Mesendoderm (in vitro differentiated cells): ENCODE measurements around the gene GRPEL2.

Source experiments
- DNase-seq: peaks from one replicate; pipeline ENCODE4 v3.0.0; 2013
- H2AK5ac ChIP-seq: 2 replicates; pipeline ENCODE4 v1.6.1; 2013; ENCODE audit warnings: low read length, inconsistent platforms
- H2BK120ac ChIP-seq: 2 replicates; pipeline ENCODE4 v1.6.1; 2013; ENCODE audit warnings: low read depth, mild to moderate bottlenecking, low read length, moderate library complexity, mixed read lengths
- H2BK15ac ChIP-seq: replicated peaks from 2 replicates; pipeline ENCODE4 v1.6.1; 2013; ENCODE audit warnings: low read depth, mild to moderate bottlenecking, moderate library complexity
- H2BK5ac ChIP-seq: 2 replicates; pipeline ENCODE4 v1.6.1; 2013; ENCODE audit warnings: low read length, inconsistent platforms
- H3K18ac ChIP-seq: 2 replicates; pipeline ENCODE4 v1.6.1; 2013; ENCODE audit warnings: mild to moderate bottlenecking, low read length, mixed read lengths
- H3K23ac ChIP-seq: one replicate; pipeline ENCODE4 v1.6.1; 2013; ENCODE audit warnings: low read length
- H3K27ac ChIP-seq: 2 replicates; pipeline ENCODE4 v1.5.1; 2013; ENCODE audit warnings: low read depth, mild to moderate bottlenecking, inconsistent platforms, low read length, moderate library complexity
- H3K27me3 ChIP-seq: 2 replicates; pipeline ENCODE4 v1.6.1; 2013; ENCODE audit warnings: low read length, control low read depth, mild to moderate bottlenecking, inconsistent platforms; ENCODE audit not compliant: insufficient read depth, poor library complexity
- H3K36me3 ChIP-seq: 2 replicates; pipeline ENCODE4 v1.6.1; 2013; ENCODE audit warnings: low read length, inconsistent platforms; ENCODE audit not compliant: control insufficient read depth, insufficient read depth
- H3K4ac ChIP-seq: one replicate; pipeline ENCODE4 v1.6.1; 2013; ENCODE audit warnings: low read depth, mild to moderate bottlenecking, low read length, moderate library complexity
- H3K4me1 ChIP-seq: 2 replicates; pipeline ENCODE4 v1.6.1; 2013; ENCODE audit warnings: low read depth, low read length, inconsistent platforms; ENCODE audit not compliant: control insufficient read depth
- H3K4me2 ChIP-seq: 2 replicates; pipeline ENCODE4 v1.6.1; 2013; ENCODE audit warnings: low read length
- H3K4me3 ChIP-seq: 2 replicates; pipeline ENCODE4 v1.5.1; 2013; ENCODE audit warnings: mild to moderate bottlenecking, low read length
- H3K56ac ChIP-seq: one replicate; pipeline ENCODE4 v1.6.1; 2013; ENCODE audit warnings: low read length
- H3K79me1 ChIP-seq: 2 replicates; pipeline ENCODE4 v1.6.1; 2013; ENCODE audit warnings: low read length, inconsistent platforms
- H3K79me2 ChIP-seq: 2 replicates; pipeline ENCODE4 v1.6.1; 2013; ENCODE audit warnings: mild to moderate bottlenecking, low read length; ENCODE audit not compliant: control insufficient read depth, insufficient read depth
- H3K9ac ChIP-seq: 2 replicates; pipeline ENCODE4 v1.6.1; 2013; ENCODE audit warnings: low read length, inconsistent platforms
- H4K5ac ChIP-seq: one replicate; pipeline ENCODE4 v1.6.1; 2013; ENCODE audit warnings: low read length
- H4K8ac ChIP-seq: one replicate; pipeline ENCODE4 v1.6.1; 2013; ENCODE audit warnings: low read depth, mild to moderate bottlenecking, control low read depth, low read length, moderate library complexity
- WGBS: extraction: QIAGEN DNeasy Blood & Tissue Kit; methylation state at CpG from one replicate; pipeline ENCODE4 v1.1.7; 2013; ENCODE audit warnings: low lambda C conversion rate, missing lambda C conversion rate; ENCODE audit not compliant: insufficient coverage; ENCODE audit errors: extremely low coverage; 5-methylcytosine and 5-hydroxymethylcytosine counted together

GRPEL2 gene

GRCh38 chr5:149358868-149359495 is 13.7 kb downstream of the GRPEL2 start:
- Histone ChIP-seq H4K5ac (no peak overlapping the region), H3K79me2 (no peaks in the 10 kb centered on the region), H4K8ac (no peak overlapping the region), H3K27ac (no peak overlapping the region), H2BK120ac (no peak overlapping the region), H3K56ac (no peak overlapping the region), H3K9ac (no peak overlapping the region), H3K4me2 (no peak overlapping the region), H2AK5ac (no peak overlapping the region), H3K4me3 (no peak overlapping the region), H3K79me1 (no peaks in the 10 kb centered on the region), H2BK5ac (no peak overlapping the region), H3K27me3 (no peaks in the 10 kb centered on the region), H3K18ac (no peak overlapping the region), H3K36me3 (no peaks in the 10 kb centered on the region), H3K23ac (no peak overlapping the region), H2BK15ac (no peak overlapping the region), H3K4me1 (no peaks in the 10 kb centered on the region), H3K4ac (no peak overlapping the region)
- no peak for DNase-seq
- WGBS, result no CpG with 5 or more reads among the region's 8 CpGs

DNA sequence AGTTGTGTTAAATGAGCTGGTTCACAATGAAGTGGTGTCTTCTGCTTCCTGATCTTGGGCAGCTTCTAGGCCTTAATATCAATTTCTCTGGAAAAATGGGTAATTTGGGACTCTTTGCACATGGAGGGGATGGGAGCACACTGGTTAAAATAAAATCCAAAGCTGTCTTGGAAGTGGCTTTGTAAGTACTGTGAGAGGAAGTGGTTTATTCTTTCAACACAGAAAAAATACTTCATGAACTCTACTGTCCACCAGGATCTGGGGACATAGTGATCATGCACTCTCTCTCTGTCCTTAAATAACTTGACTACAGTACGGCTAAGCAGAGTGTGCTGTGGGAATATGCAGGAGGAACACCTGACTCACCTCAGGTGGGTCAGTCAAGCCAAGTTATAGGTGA is 15.0 kb downstream of the GRPEL2 start:
- H3K4me2 ChIP-seq, result no peak overlapping the region
- H4K8ac ChIP-seq, result no peak overlapping the region
- no peaks in the 10 kb centered on the region for H3K27me3 ChIP-seq
- H3K27ac ChIP-seq, result no peak overlapping the region
- no peaks in the 10 kb centered on the region for H3K36me3 ChIP-seq
- H3K18ac ChIP-seq, result no peak overlapping the region
- no peak overlapping the region for H2BK15ac ChIP-seq
- H3K79me2 ChIP-seq, result no peaks in the 10 kb centered on the region
- H3K79me1 ChIP-seq, result no peaks in the 10 kb centered on the region
- no peak overlapping the region for H2BK5ac ChIP-seq
- H3K9ac ChIP-seq, result no peak overlapping the region
- DNase-seq, result no peak
- no CpG with 5 or more reads among the region's 1 CpG for WGBS
- no peak overlapping the region for H3K23ac ChIP-seq
- no peaks in the 10 kb centered on the region for H3K4me1 ChIP-seq
- no peak overlapping the region for H3K4ac ChIP-seq
- H2BK120ac ChIP-seq, result no peak overlapping the region
- H3K4me3 ChIP-seq, result no peak overlapping the region
- H2AK5ac ChIP-seq, result no peak overlapping the region
- H4K5ac ChIP-seq, result no peak overlapping the region
- H3K56ac ChIP-seq, result no peak overlapping the region

GRCh38 chr5:149362541-149362940 is 17.2 kb downstream of the GRPEL2 start:
- no peak overlapping the region for H2AK5ac ChIP-seq
- H3K18ac ChIP-seq, result no peak overlapping the region
- no peaks in the 10 kb centered on the region for H3K27me3 ChIP-seq
- H3K4me1 ChIP-seq, result no peaks in the 10 kb centered on the region
- no peak overlapping the region for H2BK5ac ChIP-seq
- no peak overlapping the region for H2BK120ac ChIP-seq
- no peak overlapping the region for H3K9ac ChIP-seq
- no peak overlapping the region for H4K5ac ChIP-seq
- no peak overlapping the region for H2BK15ac ChIP-seq
- H3K4me2 ChIP-seq, result no peak overlapping the region
- no peak overlapping the region for H3K56ac ChIP-seq
- no peak overlapping the region for H3K4ac ChIP-seq
- no peak overlapping the region for H3K27ac ChIP-seq
- no peaks in the 10 kb centered on the region for H3K79me2 ChIP-seq
- no peaks in the 10 kb centered on the region for H3K79me1 ChIP-seq
- no peak overlapping the region for H3K23ac ChIP-seq
- no peak overlapping the region for H3K4me3 ChIP-seq
- no peak overlapping the region for H4K8ac ChIP-seq
- no peaks in the 10 kb centered on the region for H3K36me3 ChIP-seq
- no CpG with 5 or more reads among the region's 12 CpGs for WGBS
- no peak for DNase-seq

DNA sequence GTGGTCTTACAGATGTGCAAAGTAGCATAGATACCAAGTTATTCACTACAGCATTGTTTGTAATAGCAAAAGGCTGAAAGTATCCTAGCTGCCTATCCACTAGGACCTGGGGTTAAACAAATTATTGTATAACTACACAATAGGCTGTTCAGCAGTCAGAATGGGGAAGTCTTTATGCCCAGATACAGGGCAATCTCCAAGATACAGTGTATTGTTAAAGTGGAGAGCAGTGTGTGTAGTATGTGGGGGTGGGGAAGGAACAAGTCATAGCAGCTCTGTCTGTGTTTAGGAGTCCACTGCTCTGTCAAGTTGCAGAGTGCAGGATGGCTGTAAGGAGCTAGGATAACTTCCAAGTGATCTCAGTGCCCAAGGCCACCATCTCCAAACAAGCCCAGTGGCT is 18.1 kb downstream of the GRPEL2 start:
- Histone ChIP-seq H2BK120ac (no peak overlapping the region), H2AK5ac (no peak overlapping the region), H2BK5ac (no peak overlapping the region), H3K27me3 (no peaks in the 10 kb centered on the region), H3K27ac (no peak overlapping the region), H3K4me2 (no peak overlapping the region), H3K79me2 (no peaks in the 10 kb centered on the region), H4K5ac (no peak overlapping the region), H3K23ac (no peak overlapping the region), H3K36me3 (no peaks in the 10 kb centered on the region), H4K8ac (no peak overlapping the region), H3K4ac (no peak overlapping the region), H3K4me1 (no peaks in the 10 kb centered on the region), H3K56ac (no peak overlapping the region), H3K18ac (no peak overlapping the region), H3K4me3 (no peak overlapping the region), H3K79me1 (no peaks in the 10 kb centered on the region), H2BK15ac (no peak overlapping the region), H3K9ac (no peak overlapping the region)
- no peak for DNase-seq

DNA sequence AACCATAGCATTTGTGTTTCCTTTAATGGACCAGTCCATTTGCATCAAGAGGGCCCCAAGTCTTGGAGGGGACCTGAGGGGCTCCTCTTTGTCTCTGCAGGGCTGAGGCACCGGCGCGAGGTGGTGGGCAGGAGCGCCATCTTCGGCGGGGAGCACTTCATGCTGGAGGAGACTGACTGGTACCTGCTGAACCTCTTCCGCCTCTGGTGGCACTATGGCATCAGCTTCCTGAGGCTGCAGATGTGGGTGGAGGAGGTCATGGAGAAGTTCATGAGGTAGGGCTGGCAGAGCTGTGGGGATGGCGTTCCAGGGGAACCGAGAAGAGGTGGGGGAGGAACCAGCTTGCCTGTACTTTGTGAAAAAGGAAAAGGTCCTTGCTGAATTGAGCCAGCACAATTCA is 18.6 kb downstream of the GRPEL2 start:
- no peaks in the 10 kb centered on the region for H3K36me3 ChIP-seq
- no CpG with 5 or more reads among the region's 9 CpGs for WGBS
- H3K4me3 ChIP-seq, result no peak overlapping the region
- H3K18ac ChIP-seq, result no peak overlapping the region
- H4K8ac ChIP-seq, result no peak overlapping the region
- H2BK5ac ChIP-seq, result no peak overlapping the region
- H3K4me1 ChIP-seq, result no peaks in the 10 kb centered on the region
- H3K27me3 ChIP-seq, result no peaks in the 10 kb centered on the region
- H2BK15ac ChIP-seq, result no peak overlapping the region
- H4K5ac ChIP-seq, result no peak overlapping the region
- no peak overlapping the region for H3K9ac ChIP-seq
- H3K23ac ChIP-seq, result no peak overlapping the region
- no peak overlapping the region for H3K27ac ChIP-seq
- H3K4ac ChIP-seq, result no peak overlapping the region
- no peaks in the 10 kb centered on the region for H3K79me1 ChIP-seq
- no peak for DNase-seq
- no peak overlapping the region for H3K4me2 ChIP-seq
- H2BK120ac ChIP-seq, result no peak overlapping the region
- no peaks in the 10 kb centered on the region for H3K79me2 ChIP-seq
- no peak overlapping the region for H3K56ac ChIP-seq
- no peak overlapping the region for H2AK5ac ChIP-seq

DNA sequence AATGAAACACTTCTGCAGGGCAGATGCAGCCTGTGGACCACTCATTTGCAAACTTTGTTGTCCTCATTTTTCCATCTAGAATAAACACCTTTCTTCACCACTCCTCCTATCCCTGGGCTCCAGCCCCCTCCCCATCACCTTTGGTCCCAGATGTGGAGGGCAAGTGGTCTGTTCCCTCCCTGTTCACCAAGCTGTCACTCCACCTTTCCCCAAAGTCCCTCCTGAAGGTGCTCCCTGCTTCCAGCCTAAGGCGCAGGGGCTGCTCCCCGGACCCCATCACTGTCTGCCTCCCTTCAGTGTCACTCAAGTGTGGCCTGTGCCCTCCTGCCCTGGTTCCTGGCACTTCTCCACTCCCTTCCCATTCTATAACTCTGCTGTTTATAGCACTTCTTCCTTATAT is 19.4 kb downstream of the GRPEL2 start:
- Histone ChIP-seq H3K27ac (no peak overlapping the region), H3K4ac (no peak overlapping the region), H3K4me2 (no peak overlapping the region), H2BK5ac (no peak overlapping the region), H4K5ac (no peak overlapping the region), H2BK120ac (no peak overlapping the region), H3K27me3 (no peaks in the 10 kb centered on the region), H3K79me1 (no peaks in the 10 kb centered on the region), H3K18ac (no peak overlapping the region), H3K9ac (no peak overlapping the region), H3K36me3 (no peaks in the 10 kb centered on the region), H4K8ac (no peak overlapping the region), H3K4me1 (no peaks in the 10 kb centered on the region), H3K23ac (no peak overlapping the region), H3K4me3 (no peak overlapping the region), H3K56ac (no peak overlapping the region), H2AK5ac (no peak overlapping the region), H3K79me2 (no peaks in the 10 kb centered on the region), H2BK15ac (no peak overlapping the region)
- DNase-seq, result no peak
- no CpG with 5 or more reads among the region's 2 CpGs for WGBS
